ENCODE results near the gene RCOR3. TPM values are rescaled to one million over a fixed set of nuclear protein-coding genes. Genes with fewer than 3 reads are reported as not detected.

The RCOR3 gene
- total and polyA plus RNA-seq, 4 donors = 12.5 to 70.7 (median 40.9) TPM

DNA sequence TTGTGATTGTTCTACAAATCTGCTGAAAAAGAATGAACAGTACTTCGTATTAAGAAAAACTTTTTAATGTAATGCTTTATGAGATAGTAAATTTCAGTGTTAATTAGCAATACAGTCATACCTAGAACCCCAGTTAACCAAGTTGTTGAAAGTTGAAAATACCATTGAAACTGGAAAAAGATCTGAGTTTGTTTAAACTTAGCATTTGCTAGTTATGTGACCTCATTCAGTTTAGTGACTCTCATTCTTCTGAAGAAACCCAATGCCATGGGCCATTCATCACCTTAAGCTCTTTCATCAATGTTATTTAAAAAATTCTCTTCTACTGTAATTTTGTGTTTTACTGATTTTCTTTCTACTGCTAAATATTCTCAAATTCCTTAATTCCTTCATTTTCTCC is 20.2 kb downstream of the RCOR3 start:
- WGBS, 2 donors = 0% methylated on average over 1 of the region's 1 CpG
- Histone ChIP-seq H3K9me3 (ENCODE audit: control insufficient read depth, low read length) (no peaks in the 10 kb centered on the region), H3K27me3 (ENCODE audit: control insufficient read depth in 1 of 2, insufficient read depth in 2 of 2, low read length in 1 of 2) (no peaks in the 10 kb centered on the region), H3K27ac (ENCODE audit: low read depth in 1 of 2, low read length in 2 of 2) (no peak overlapping the region), H3K36me3 (ENCODE audit: control insufficient read depth in 1 of 2, insufficient read depth in 2 of 2, low read length in 1 of 2) (peaks cover 0 to 4% of the 10 kb centered on the region in 2 donors), H3K4me1 (ENCODE audit: control insufficient read depth in 1 of 2, insufficient read depth in 2 of 2, low read length in 2 of 2) (no peaks in the 10 kb centered on the region), H3K4me3 (ENCODE audit: low read length in 2 of 2) (no peak overlapping the region)
- no peak for DNase-seq
- intact Hi-C loops (cut with DNase I) = no loop called here
- ATAC-seq (ENCODE audit: low FRiP score) = no peak

DNA sequence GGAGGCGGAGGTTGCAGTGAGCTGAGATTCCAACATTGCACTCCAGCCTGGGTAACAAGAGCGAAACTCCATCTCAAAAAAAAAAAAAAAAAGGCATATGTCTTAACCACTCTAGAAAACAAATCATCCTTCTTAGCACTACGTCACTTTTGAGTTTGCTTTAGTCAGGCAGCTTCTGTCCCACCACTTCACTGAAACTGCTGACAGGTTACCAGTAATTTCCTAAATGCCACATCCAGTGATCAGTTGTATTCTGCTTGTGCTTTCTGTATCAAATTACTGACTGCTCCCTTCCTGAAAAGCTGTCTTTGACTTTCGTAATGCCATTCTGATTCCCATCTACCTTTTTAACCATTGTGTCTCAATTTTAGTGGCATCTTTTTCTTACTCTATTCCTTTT is 21.7 kb downstream of the RCOR3 start:
- Histone ChIP-seq H3K9me3 (ENCODE audit: control insufficient read depth, low read length) (no peaks in the 10 kb centered on the region), H3K4me3 (ENCODE audit: low read length in 2 of 2) (no peak overlapping the region), H3K27ac (ENCODE audit: low read depth in 1 of 2, low read length in 2 of 2) (no peak overlapping the region), H3K4me1 (ENCODE audit: control insufficient read depth in 1 of 2, insufficient read depth in 2 of 2, low read length in 2 of 2) (no peaks in the 10 kb centered on the region), H3K27me3 (ENCODE audit: control insufficient read depth in 1 of 2, insufficient read depth in 2 of 2, low read length in 1 of 2) (no peaks in the 10 kb centered on the region), H3K36me3 (ENCODE audit: control insufficient read depth in 1 of 2, insufficient read depth in 2 of 2, low read length in 1 of 2) (peaks cover 0 to 6% of the 10 kb centered on the region in 2 donors)
- no peak for DNase-seq
- intact Hi-C loops (cut with DNase I) = no loop called here
- WGBS, 2 donors = 88 to 92% methylated on average over 4 of the region's 4 CpGs
- ATAC-seq (ENCODE audit: low FRiP score) = no peak

DNA sequence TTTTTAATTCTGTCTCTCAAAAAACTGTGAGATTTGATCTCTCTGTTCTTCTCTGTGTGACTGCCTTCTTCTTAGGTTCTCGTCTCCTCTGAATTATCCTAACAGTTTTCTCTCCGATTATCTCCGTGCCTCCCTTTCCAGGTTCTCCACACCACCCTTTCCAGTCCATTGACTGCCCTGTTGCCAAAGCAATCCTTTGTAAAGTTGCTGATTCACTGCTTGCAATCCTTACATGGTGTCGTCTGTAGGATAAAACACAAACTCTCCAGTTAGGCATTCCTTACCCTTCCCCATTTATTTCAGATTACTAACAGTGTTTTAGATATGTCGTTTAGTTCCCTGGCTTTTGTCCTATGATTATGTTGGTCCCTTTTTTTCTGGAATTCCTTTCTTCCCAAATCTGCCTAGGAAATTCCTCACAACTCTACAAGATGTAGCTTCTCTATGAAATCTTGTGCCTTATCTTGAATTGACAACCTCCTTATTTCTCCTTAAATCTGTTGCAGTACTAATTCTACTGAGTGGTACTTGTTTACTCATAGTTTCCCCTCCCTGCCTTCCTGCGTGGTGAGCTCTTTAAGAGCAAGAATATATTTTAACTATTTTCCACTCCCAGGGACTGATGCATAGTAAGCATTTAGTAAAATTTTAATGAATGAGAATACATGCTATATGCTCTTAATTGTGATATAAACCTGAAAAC is 22.3 kb downstream of the RCOR3 start:
- H3K27ac ChIP-seq (ENCODE audit: low read depth in 1 of 2, low read length in 2 of 2) = peak overlapping the region in 1 of 2 donors; percentile 63

DNA sequence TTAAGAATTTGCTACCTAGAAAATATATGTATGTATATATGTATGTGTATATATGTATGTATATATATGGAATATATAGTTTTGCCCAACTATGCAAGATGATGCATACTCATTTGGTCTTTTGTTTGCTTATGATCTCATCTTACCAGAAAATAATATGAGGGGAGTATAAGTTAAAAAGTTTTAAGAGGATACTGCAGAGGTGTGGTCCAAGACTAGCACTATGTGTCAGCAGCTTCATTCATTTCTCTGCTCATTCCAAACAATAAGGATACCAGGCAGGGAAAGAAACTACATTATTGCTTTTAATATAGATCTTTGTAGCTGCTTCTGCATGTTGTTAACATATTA is 22.8 kb downstream of the RCOR3 start:
- DNase-seq (no peak), ATAC-seq (ENCODE audit: low FRiP score) (no peak)
- Histone ChIP-seq H3K4me3 (ENCODE audit: low read length in 2 of 2) (no peak overlapping the region), H3K27ac (ENCODE audit: low read depth in 1 of 2, low read length in 2 of 2) (no peak overlapping the region), H3K36me3 (ENCODE audit: control insufficient read depth in 1 of 2, insufficient read depth in 2 of 2, low read length in 1 of 2) (peaks cover 0 to 6% of the 10 kb centered on the region in 2 donors), H3K4me1 (ENCODE audit: control insufficient read depth in 1 of 2, insufficient read depth in 2 of 2, low read length in 2 of 2) (no peaks in the 10 kb centered on the region), H3K9me3 (ENCODE audit: control insufficient read depth, low read length) (no peaks in the 10 kb centered on the region), H3K27me3 (ENCODE audit: control insufficient read depth in 1 of 2, insufficient read depth in 2 of 2, low read length in 1 of 2) (no peaks in the 10 kb centered on the region)
- intact Hi-C loops (cut with DNase I) = no loop called here

More for the DNA sequence above, 22.3 kb downstream of the RCOR3 start:
- intact Hi-C loops (cut with DNase I) = no loop called here
- WGBS, 2 donors = 54 to 58% methylated on average over 6 of the region's 6 CpGs
- Histone ChIP-seq H3K9me3 (ENCODE audit: control insufficient read depth, low read length) (no peaks in the 10 kb centered on the region), H3K36me3 (ENCODE audit: control insufficient read depth in 1 of 2, insufficient read depth in 2 of 2, low read length in 1 of 2) (peaks cover 0 to 6% of the 10 kb centered on the region in 2 donors), H3K27me3 (ENCODE audit: control insufficient read depth in 1 of 2, insufficient read depth in 2 of 2, low read length in 1 of 2) (no peaks in the 10 kb centered on the region), H3K4me3 (ENCODE audit: low read length in 2 of 2) (no peak overlapping the region), H3K4me1 (ENCODE audit: control insufficient read depth in 1 of 2, insufficient read depth in 2 of 2, low read length in 2 of 2) (no peaks in the 10 kb centered on the region)
- ATAC-seq (ENCODE audit: low FRiP score) (no peak), DNase-seq (no peak)

DNA sequence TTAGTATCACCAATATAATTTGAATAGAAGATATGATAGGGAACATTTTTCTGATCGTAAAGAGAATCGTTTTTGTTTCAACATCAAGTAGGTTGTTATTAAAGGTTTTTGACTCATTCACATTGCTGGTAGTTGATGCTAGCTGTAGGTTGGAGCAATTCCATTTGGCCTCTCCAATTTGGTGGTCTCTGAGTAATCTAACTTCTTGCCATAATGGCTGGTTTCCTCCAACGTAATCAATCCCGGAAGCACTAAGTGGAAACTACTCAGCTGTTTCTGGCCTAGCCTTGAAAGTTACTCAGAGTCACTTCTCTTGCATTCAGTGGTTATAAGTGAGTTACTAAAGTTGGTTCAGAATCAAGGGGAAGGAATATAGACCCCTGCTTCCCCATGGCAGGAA is 26.0 kb downstream of the RCOR3 start:
- no peak overlapping the region for H3K27ac ChIP-seq (ENCODE audit: low read depth in 1 of 2, low read length in 2 of 2)
- 76 to 81% methylated on average over 4 of the region's 4 CpGs for WGBS, 2 donors
- H3K27me3 ChIP-seq (ENCODE audit: control insufficient read depth in 1 of 2, insufficient read depth in 2 of 2, low read length in 1 of 2) = no peaks in the 10 kb centered on the region
- no peaks in the 10 kb centered on the region for H3K4me1 ChIP-seq (ENCODE audit: control insufficient read depth in 1 of 2, insufficient read depth in 2 of 2, low read length in 2 of 2)
- H3K9me3 ChIP-seq (ENCODE audit: control insufficient read depth, low read length) = no peaks in the 10 kb centered on the region
- ATAC-seq (ENCODE audit: low FRiP score) = no peak
- intact Hi-C loops (cut with DNase I) = no loop called here
- H3K36me3 ChIP-seq (ENCODE audit: control insufficient read depth in 1 of 2, insufficient read depth in 2 of 2, low read length in 1 of 2) = peaks cover 2 to 6% of the 10 kb centered on the region in 2 donors
- H3K4me3 ChIP-seq (ENCODE audit: low read length in 2 of 2) = no peak overlapping the region
- DNase-seq = no peak

GRCh38 chr1:211287218-211287617 is 28.1 kb downstream of the RCOR3 start:
- no peaks in the 10 kb centered on the region for H3K9me3 ChIP-seq (ENCODE audit: control insufficient read depth, low read length)
- WGBS, 2 donors = 74 to 76% methylated on average over 3 of the region's 3 CpGs
- peaks cover 4 to 9% of the 10 kb centered on the region in 2 donors for H3K36me3 ChIP-seq (ENCODE audit: control insufficient read depth in 1 of 2, insufficient read depth in 2 of 2, low read length in 1 of 2)
- no peaks in the 10 kb centered on the region for H3K27me3 ChIP-seq (ENCODE audit: control insufficient read depth in 1 of 2, insufficient read depth in 2 of 2, low read length in 1 of 2)
- ATAC-seq (ENCODE audit: low FRiP score) = no peak
- intact Hi-C loops (cut with DNase I) = no loop called here
- no peaks in the 10 kb centered on the region for H3K4me1 ChIP-seq (ENCODE audit: control insufficient read depth in 1 of 2, insufficient read depth in 2 of 2, low read length in 2 of 2)
- no peak for DNase-seq
- no peak overlapping the region for H3K4me3 ChIP-seq (ENCODE audit: low read length in 2 of 2)
- no peak overlapping the region for H3K27ac ChIP-seq (ENCODE audit: low read depth in 1 of 2, low read length in 2 of 2)

- Histone ChIP-seq H3K27ac (ENCODE audit: low read depth in 1 of 2, low read length in 2 of 2) (no peak overlapping the region), H3K27me3 (ENCODE audit: control insufficient read depth in 1 of 2, insufficient read depth in 2 of 2, low read length in 1 of 2) (no peaks in the 10 kb centered on the region)
- no peak for ATAC-seq (ENCODE audit: low FRiP score)
Observed at GRCh38 chr1:211292411-211292810, 33.2 kb downstream of the RCOR3 start.

DNA sequence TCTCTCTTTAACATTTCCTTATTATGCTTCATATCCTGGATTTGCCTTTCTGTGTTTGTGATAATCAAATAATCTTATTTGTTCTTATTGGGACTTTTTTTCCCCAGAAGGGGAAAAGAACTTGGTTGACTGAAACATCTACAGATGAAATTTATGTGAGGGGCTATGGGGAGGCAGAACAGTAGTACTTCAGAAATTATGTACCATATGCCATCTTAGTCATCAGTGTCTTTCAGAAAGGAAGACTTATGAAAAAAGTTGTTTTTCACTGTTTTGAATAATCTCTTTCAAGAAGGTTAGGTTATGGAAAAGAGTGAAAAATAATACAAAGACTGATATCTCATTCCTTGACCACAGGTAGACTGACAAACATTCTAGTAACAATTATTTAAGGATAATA is 37.2 kb downstream of the RCOR3 start:
- no peak overlapping the region for H3K4me3 ChIP-seq (ENCODE audit: low read length in 2 of 2)
- H3K36me3 ChIP-seq (ENCODE audit: control insufficient read depth in 1 of 2, insufficient read depth in 2 of 2, low read length in 1 of 2) = peaks cover 4 to 6% of the 10 kb centered on the region in 2 donors
- intact Hi-C loops (cut with DNase I) = no loop called here

More at GRCh38 chr1:211292411-211292810, 33.2 kb downstream of the RCOR3 start:
- H3K4me1 ChIP-seq (ENCODE audit: control insufficient read depth in 1 of 2, insufficient read depth in 2 of 2, low read length in 2 of 2) = no peaks in the 10 kb centered on the region
- H3K36me3 ChIP-seq (ENCODE audit: control insufficient read depth in 1 of 2, insufficient read depth in 2 of 2, low read length in 1 of 2) = peaks cover 6 to 7% of the 10 kb centered on the region in 2 donors
- no peak for DNase-seq
- H3K4me3 ChIP-seq (ENCODE audit: low read length in 2 of 2) = no peak overlapping the region
- 90 to 93% methylated on average over 2 of the region's 2 CpGs for WGBS, 2 donors
- no peaks in the 10 kb centered on the region for H3K9me3 ChIP-seq (ENCODE audit: control insufficient read depth, low read length)
- intact Hi-C loops (cut with DNase I) = no loop called here

GRCh38 chr1:211305044-211305443 is 45.9 kb downstream of the RCOR3 start:
- WGBS, 2 donors = 31 to 52% methylated on average over 3 of the region's 3 CpGs
- intact Hi-C loops (cut with DNase I) = no loop called here
- H3K27me3 ChIP-seq (ENCODE audit: control insufficient read depth in 1 of 2, insufficient read depth in 2 of 2, low read length in 1 of 2) = no peaks in the 10 kb centered on the region
- H3K27ac ChIP-seq (ENCODE audit: low read depth in 1 of 2, low read length in 2 of 2) = no peak overlapping the region
- H3K36me3 ChIP-seq (ENCODE audit: control insufficient read depth in 1 of 2, insufficient read depth in 2 of 2, low read length in 1 of 2) = peaks cover 0 to 2% of the 10 kb centered on the region in 2 donors
- H3K4me1 ChIP-seq (ENCODE audit: control insufficient read depth in 1 of 2, insufficient read depth in 2 of 2, low read length in 2 of 2) = no peaks in the 10 kb centered on the region
- H3K9me3 ChIP-seq (ENCODE audit: control insufficient read depth, low read length) = no peaks in the 10 kb centered on the region
- ATAC-seq (ENCODE audit: low FRiP score) = no peak
- H3K4me3 ChIP-seq (ENCODE audit: low read length in 2 of 2) = no peak overlapping the region
- DNase-seq = no peak

More for the DNA sequence above, 37.2 kb downstream of the RCOR3 start:
- Histone ChIP-seq H3K27me3 (ENCODE audit: control insufficient read depth in 1 of 2, insufficient read depth in 2 of 2, low read length in 1 of 2) (no peaks in the 10 kb centered on the region), H3K27ac (ENCODE audit: low read depth in 1 of 2, low read length in 2 of 2) (no peak overlapping the region), H3K4me1 (ENCODE audit: control insufficient read depth in 1 of 2, insufficient read depth in 2 of 2, low read length in 2 of 2) (no peaks in the 10 kb centered on the region), H3K9me3 (ENCODE audit: control insufficient read depth, low read length) (no peaks in the 10 kb centered on the region)
- ATAC-seq (ENCODE audit: low FRiP score) = no peak
- DNase-seq = no peak
